HL-60 (cell line): ENCODE results near the gene HUS1B.

Source experiments
- DNase-seq, 2 experiments: peaks; one replicate each; pipeline ENCODE4 v3.0.0-alpha.2; 2010 to 2020; ENCODE audit warnings: low read depth in 1 of 2, low spot score in 1 of 2
- H3K27ac ChIP-seq: fragments of 250-450 bp; sonication (Bioruptor Pico); replicated peaks from 2 replicates; pipeline ENCODE4 v1.5.1; 2020; ENCODE audit warnings: mild to moderate bottlenecking, moderate library complexity
- H3K27me3 ChIP-seq: fragments of 250-450 bp; sonication (Bioruptor Pico); 2 replicates; pipeline ENCODE4 v1.5.1; 2021; ENCODE audit warnings: mild to moderate bottlenecking, moderate library complexity; ENCODE audit not compliant: insufficient read depth, poor library complexity, severe bottlenecking
- H3K4me3 ChIP-seq: replicated peaks from 2 replicates; pipeline ENCODE4 v1.5.1; 2011; ENCODE audit warnings: mild to moderate bottlenecking, control low read depth, low read length; ENCODE audit not compliant: insufficient read depth
- GABPA ChIP-seq: IDR thresholded peaks from 2 replicates; pipeline ENCODE4 v1.6.1; 2012; ENCODE audit warnings: low read depth
- POLR2AphosphoS5 ChIP-seq: IDR thresholded peaks from 2 replicates; pipeline ENCODE4 v1.6.1; 2012; ENCODE audit warnings: low read depth
- SPI1 ChIP-seq: IDR thresholded peaks from 2 replicates; pipeline ENCODE4 v1.6.1; 2012; ENCODE audit warnings: low read depth, mild to moderate bottlenecking, borderline replicate concordance
- TF ChIP-seq, protein P1 (sequence below): IDR thresholded peaks from one replicate; pipeline ENCODE4 v1.5.1; 2011; ENCODE audit warnings: low read length, control low read depth, inconsistent platforms; ENCODE audit not compliant: insufficient read depth
- TF ChIP-seq, protein P2 (sequence below): IDR thresholded peaks from 2 replicates; pipeline ENCODE4 v1.6.1; 2012; ENCODE audit warnings: low read depth; ENCODE audit not compliant: insufficient replicate concordance

The HUS1B gene

DNA sequence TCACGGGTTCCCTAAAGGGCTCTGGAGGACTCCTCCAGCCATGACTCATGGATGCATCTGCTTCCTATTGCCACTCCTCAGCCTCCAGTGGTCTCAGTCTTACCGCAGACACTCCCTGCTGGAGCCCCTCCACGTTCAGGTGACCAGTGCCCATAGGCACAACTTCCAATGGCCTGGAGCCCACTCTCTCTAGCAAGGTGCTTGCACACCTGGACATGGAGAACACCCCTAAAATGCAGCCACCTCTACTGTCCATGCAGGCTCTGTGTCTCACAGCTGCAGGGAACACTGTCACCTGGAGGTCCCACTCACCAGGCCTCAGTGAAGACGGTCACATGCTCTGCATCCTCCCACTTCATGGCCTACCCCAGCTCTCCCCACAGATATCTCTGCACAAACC, 36.0 kb downstream of the HUS1B start:
- TF ChIP-seq, protein P1, sequence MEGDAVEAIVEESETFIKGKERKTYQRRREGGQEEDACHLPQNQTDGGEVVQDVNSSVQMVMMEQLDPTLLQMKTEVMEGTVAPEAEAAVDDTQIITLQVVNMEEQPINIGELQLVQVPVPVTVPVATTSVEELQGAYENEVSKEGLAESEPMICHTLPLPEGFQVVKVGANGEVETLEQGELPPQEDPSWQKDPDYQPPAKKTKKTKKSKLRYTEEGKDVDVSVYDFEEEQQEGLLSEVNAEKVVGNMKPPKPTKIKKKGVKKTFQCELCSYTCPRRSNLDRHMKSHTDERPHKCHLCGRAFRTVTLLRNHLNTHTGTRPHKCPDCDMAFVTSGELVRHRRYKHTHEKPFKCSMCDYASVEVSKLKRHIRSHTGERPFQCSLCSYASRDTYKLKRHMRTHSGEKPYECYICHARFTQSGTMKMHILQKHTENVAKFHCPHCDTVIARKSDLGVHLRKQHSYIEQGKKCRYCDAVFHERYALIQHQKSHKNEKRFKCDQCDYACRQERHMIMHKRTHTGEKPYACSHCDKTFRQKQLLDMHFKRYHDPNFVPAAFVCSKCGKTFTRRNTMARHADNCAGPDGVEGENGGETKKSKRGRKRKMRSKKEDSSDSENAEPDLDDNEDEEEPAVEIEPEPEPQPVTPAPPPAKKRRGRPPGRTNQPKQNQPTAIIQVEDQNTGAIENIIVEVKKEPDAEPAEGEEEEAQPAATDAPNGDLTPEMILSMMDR = no peak
- TF ChIP-seq, protein P2, sequence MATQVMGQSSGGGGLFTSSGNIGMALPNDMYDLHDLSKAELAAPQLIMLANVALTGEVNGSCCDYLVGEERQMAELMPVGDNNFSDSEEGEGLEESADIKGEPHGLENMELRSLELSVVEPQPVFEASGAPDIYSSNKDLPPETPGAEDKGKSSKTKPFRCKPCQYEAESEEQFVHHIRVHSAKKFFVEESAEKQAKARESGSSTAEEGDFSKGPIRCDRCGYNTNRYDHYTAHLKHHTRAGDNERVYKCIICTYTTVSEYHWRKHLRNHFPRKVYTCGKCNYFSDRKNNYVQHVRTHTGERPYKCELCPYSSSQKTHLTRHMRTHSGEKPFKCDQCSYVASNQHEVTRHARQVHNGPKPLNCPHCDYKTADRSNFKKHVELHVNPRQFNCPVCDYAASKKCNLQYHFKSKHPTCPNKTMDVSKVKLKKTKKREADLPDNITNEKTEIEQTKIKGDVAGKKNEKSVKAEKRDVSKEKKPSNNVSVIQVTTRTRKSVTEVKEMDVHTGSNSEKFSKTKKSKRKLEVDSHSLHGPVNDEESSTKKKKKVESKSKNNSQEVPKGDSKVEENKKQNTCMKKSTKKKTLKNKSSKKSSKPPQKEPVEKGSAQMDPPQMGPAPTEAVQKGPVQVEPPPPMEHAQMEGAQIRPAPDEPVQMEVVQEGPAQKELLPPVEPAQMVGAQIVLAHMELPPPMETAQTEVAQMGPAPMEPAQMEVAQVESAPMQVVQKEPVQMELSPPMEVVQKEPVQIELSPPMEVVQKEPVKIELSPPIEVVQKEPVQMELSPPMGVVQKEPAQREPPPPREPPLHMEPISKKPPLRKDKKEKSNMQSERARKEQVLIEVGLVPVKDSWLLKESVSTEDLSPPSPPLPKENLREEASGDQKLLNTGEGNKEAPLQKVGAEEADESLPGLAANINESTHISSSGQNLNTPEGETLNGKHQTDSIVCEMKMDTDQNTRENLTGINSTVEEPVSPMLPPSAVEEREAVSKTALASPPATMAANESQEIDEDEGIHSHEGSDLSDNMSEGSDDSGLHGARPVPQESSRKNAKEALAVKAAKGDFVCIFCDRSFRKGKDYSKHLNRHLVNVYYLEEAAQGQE = no peak
- no peak for TF ChIP-seq SPI1
- TF ChIP-seq GABPA = no peak
- TF ChIP-seq POLR2AphosphoS5 = no peak
- DNase-seq = no peak
- H3K27me3 ChIP-seq = no peaks in the 10 kb centered on the region
- no peak overlapping the region for H3K4me3 ChIP-seq
- H3K27ac ChIP-seq = no peak overlapping the region

- no peak overlapping the region for H3K4me3 ChIP-seq
- TF ChIP-seq, protein P1 = no peak
- TF ChIP-seq POLR2AphosphoS5 (no peak), SPI1 (no peak), GABPA (no peak)
- TF ChIP-seq, protein P2 = no peak
- no peaks in the 10 kb centered on the region for H3K27me3 ChIP-seq
- no peak for DNase-seq
- H3K27ac ChIP-seq = no peak overlapping the region
Observed at GRCh38 chr6:620166-620565, 36.7 kb downstream of the HUS1B start.

GRCh38 chr6:617456-618100, 39.3 kb downstream of the HUS1B start:
- TF ChIP-seq, protein P1 = no peak
- TF ChIP-seq, protein P2 = no peak
- TF ChIP-seq GABPA (no peak), POLR2AphosphoS5 (no peak), SPI1 (no peak)
- Histone ChIP-seq H3K27ac (no peak overlapping the region), H3K4me3 (no peak overlapping the region), H3K27me3 (no peaks in the 10 kb centered on the region)
- no peak for DNase-seq
